Measurements from ENCODE around the gene ITK.

- TF ChIP-seq CTCF (IDR thresholded peaks at IDR 0.05) = no peak
- TF ChIP-seq POLR2A (IDR thresholded peaks at IDR 0.05) = no peak
Measured at GRCh38 chr5:157236423-157236822, 55.8 kb downstream of the ITK start.
